ENCODE data around the gene RAD51B. TPM values are rescaled to one million over a fixed set of nuclear protein-coding genes. Genes with fewer than 3 reads are reported as not detected.
A peak's percentile ranks its signal among the peaks of the same experiment; 100 is the strongest.

The RAD51B gene
- total and polyA plus RNA-seq, 2 donors (not counting 1 experiment from before 2014, with no cell fraction given): 4.6 to 16.3 TPM

GRCh38 chr14:68386446-68386845 lies 566.9 kb downstream of the RAD51B start:
- no peak for DNase-seq (ENCODE audit: low read depth in 2 of 2)
- Histone ChIP-seq H3K4me1 (ENCODE audit: control insufficient read depth, extremely low read depth, insufficient read depth, low read length) (peaks cover 2% of the 10 kb centered on the region), H3K79me2 (ENCODE audit: control insufficient read depth, insufficient read depth, low read length) (no peaks in the 10 kb centered on the region), H3K27me3 (ENCODE audit: control insufficient read depth, insufficient read depth, low read length) (no peaks in the 10 kb centered on the region), H3K4me2 (ENCODE audit: extremely low read depth, insufficient read depth, low read length) (no peak overlapping the region), H3K9me3 (ENCODE audit: control insufficient read depth, insufficient read depth, low read depth, low read length) (no peaks in the 10 kb centered on the region), H3K4me3 (replicated peaks in 1 of 4; ENCODE audit: control extremely low read depth in 1 of 4, insufficient read depth in 1 of 4, low read depth in 3 of 4, low read length in 4 of 4) (no peak overlapping the region), H3K9ac (ENCODE audit: insufficient read depth, low read length) (no peak overlapping the region), H3K27ac (ENCODE audit: insufficient read depth, low read length) (no peak overlapping the region), H2AFZ (ENCODE audit: low read length) (no peak overlapping the region), H3K36me3 (ENCODE audit: control insufficient read depth, insufficient read depth, low read length) (no peaks in the 10 kb centered on the region), H4K20me1 (ENCODE audit: control insufficient read depth, extremely low read depth, insufficient read depth, low read length) (no peaks in the 10 kb centered on the region)
- TF ChIP-seq CTCF (conservative IDR thresholded peaks at IDR 0.05 in 1 of 2, IDR thresholded peaks at IDR 0.05 in 1 of 2; ENCODE audit: low read depth in 1 of 2, low read length in 2 of 2): no peak
- TF ChIP-seq EZH2 (IDR thresholded peaks at IDR 0.05; ENCODE audit: low read length, missing control alignments): no peak

GRCh38 chr14:68386950-68387779 lies 567.6 kb downstream of the RAD51B start:
- no peak overlapping the region for H3K4me2 ChIP-seq (ENCODE audit: extremely low read depth, insufficient read depth, low read length)
- peak; percentile 57 to 83 for DNase-seq (ENCODE audit: low read depth in 2 of 2)
- TF ChIP-seq EZH2 (IDR thresholded peaks at IDR 0.05; ENCODE audit: low read length, missing control alignments) (no peak), CTCF (conservative IDR thresholded peaks at IDR 0.05 in 1 of 2, IDR thresholded peaks at IDR 0.05 in 1 of 2; ENCODE audit: low read depth in 1 of 2, low read length in 2 of 2) (no peak)

GRCh38 chr14:68389943-68390342 lies 570.4 kb downstream of the RAD51B start:
- no peak for TF ChIP-seq CTCF (conservative IDR thresholded peaks at IDR 0.05 in 1 of 2, IDR thresholded peaks at IDR 0.05 in 1 of 2; ENCODE audit: low read depth in 1 of 2, low read length in 2 of 2)
- no peak for TF ChIP-seq EZH2 (IDR thresholded peaks at IDR 0.05; ENCODE audit: low read length, missing control alignments)
- Histone ChIP-seq H3K4me2 (ENCODE audit: extremely low read depth, insufficient read depth, low read length) (no peak overlapping the region), H3K27me3 (ENCODE audit: control insufficient read depth, insufficient read depth, low read length) (no peaks in the 10 kb centered on the region), H3K4me1 (ENCODE audit: control insufficient read depth, extremely low read depth, insufficient read depth, low read length) (peaks cover 18% of the 10 kb centered on the region), H3K79me2 (ENCODE audit: control insufficient read depth, insufficient read depth, low read length) (no peaks in the 10 kb centered on the region), H4K20me1 (ENCODE audit: control insufficient read depth, extremely low read depth, insufficient read depth, low read length) (no peaks in the 10 kb centered on the region), H3K9ac (ENCODE audit: insufficient read depth, low read length) (no peak overlapping the region), H3K4me3 (replicated peaks in 1 of 4; ENCODE audit: control extremely low read depth in 1 of 4, insufficient read depth in 1 of 4, low read depth in 3 of 4, low read length in 4 of 4) (no peak overlapping the region), H3K36me3 (ENCODE audit: control insufficient read depth, insufficient read depth, low read length) (no peaks in the 10 kb centered on the region), H3K27ac (ENCODE audit: insufficient read depth, low read length) (no peak overlapping the region), H2AFZ (ENCODE audit: low read length) (no peak overlapping the region), H3K9me3 (ENCODE audit: control insufficient read depth, insufficient read depth, low read depth, low read length) (no peaks in the 10 kb centered on the region)
- DNase-seq (ENCODE audit: low read depth in 2 of 2): no peak

More at GRCh38 chr14:68386950-68387779, 567.6 kb downstream of the RAD51B start:
- H3K4me3 ChIP-seq (replicated peaks in 1 of 4; ENCODE audit: control extremely low read depth in 1 of 4, insufficient read depth in 1 of 4, low read depth in 3 of 4, low read length in 4 of 4): no peak overlapping the region
- H2AFZ ChIP-seq (ENCODE audit: low read length): no peak overlapping the region
- no peaks in the 10 kb centered on the region for H3K9me3 ChIP-seq (ENCODE audit: control insufficient read depth, insufficient read depth, low read depth, low read length)
- no peaks in the 10 kb centered on the region for H4K20me1 ChIP-seq (ENCODE audit: control insufficient read depth, extremely low read depth, insufficient read depth, low read length)
- H3K79me2 ChIP-seq (ENCODE audit: control insufficient read depth, insufficient read depth, low read length): no peaks in the 10 kb centered on the region
- H3K9ac ChIP-seq (ENCODE audit: insufficient read depth, low read length): no peak overlapping the region
- no peaks in the 10 kb centered on the region for H3K36me3 ChIP-seq (ENCODE audit: control insufficient read depth, insufficient read depth, low read length)
- no peak overlapping the region for H3K27ac ChIP-seq (ENCODE audit: insufficient read depth, low read length)
- peaks cover 2% of the 10 kb centered on the region for H3K4me1 ChIP-seq (ENCODE audit: control insufficient read depth, extremely low read depth, insufficient read depth, low read length)
- H3K27me3 ChIP-seq (ENCODE audit: control insufficient read depth, insufficient read depth, low read length): no peaks in the 10 kb centered on the region
